ENCODE data around the gene TNFRSF17. TPM values are rescaled to one million over a fixed set of nuclear protein-coding genes. Genes with fewer than 3 reads are reported as not detected.

TNFRSF17 gene
- total RNA-seq = not detected in 2 replicates

DNA sequence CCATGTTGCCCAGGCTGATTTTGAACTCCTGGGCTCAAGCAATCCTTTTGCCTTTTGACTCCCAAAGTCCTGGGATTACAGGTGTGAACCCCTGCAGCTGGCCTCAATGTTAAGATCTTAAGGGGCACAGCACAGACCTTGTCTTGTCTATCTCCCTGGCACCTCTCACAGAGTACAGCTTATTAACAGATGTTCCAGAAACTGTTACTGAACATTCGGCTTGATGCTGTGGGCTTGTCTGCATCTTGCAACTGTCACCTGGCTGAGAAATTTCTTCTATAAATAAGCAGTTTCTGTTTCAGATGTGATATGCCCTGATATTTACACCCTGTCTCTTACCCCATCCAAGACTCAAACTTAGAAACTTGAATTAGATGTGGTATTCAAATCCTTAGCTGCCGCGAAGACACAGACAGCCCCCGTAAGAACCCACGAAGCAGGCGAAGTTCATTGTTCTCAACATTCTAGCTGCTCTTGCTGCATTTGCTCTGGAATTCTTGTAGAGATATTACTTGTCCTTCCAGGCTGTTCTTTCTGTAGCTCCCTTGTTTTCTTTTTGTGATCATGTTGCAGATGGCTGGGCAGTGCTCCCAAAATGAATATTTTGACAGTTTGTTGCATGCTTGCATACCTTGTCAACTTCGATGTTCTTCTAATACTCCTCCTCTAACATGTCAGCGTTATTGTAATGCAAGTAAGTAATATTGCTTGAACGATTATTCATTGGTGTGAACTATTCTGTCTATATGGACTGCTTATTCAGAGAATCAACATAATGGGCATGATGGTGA lies at the start of gene TNFRSF17:
Gene TNFRSF17, plus strand, starts transcription at position 450 of the 791 bp plus-strand sequence. Its CDS starts 115 bp downstream, at position 565.

DNA sequence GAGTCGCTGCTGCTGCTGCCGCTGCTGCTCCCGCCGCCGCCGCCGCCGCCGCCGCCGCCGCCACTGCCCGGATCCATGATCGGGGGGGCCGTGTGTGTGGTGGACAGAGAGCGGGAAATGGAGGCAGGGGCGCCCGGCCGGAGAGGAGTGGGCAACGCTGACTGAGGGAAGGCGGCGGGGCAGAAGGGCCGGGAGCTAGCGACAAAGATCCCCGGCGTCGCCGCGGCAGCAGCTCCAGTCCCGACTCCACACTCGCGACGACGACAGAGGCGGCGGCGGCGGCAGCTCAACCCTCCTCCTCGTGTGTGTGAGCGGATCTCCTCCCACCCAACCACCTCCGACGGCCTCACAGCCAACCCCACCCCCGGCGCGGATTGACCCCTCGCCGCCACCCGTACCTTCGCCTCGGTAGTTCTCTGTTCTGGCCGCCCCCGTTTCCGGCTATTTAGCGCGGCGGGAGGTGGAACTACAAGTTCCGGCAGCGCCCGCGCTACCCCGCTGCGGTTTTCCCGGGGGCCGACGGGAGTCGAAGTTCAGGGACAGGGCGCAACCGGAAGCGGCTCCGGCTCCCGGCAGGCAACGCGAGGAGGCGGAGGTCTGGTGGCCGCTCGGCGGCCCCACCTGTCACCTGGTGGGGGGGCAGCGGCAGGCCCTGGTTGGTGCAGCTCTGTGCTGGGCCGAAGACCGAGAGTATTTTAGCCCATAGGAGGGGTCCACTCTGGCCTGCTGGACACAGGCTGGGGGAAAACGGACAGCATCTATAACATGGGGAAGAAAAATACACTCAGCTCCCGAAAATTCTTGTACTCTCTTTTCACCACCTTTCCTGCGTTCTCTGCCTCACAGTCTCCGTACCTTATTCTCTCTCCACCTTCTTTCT lies 49.1 kb upstream of the TNFRSF17 start, which contains the start of gene GSPT1:
Gene GSPT1, minus strand, starts transcription at position 313 of the 880 bp plus-strand sequence. Its CDS starts 236 bp downstream, at position 77.

DNA sequence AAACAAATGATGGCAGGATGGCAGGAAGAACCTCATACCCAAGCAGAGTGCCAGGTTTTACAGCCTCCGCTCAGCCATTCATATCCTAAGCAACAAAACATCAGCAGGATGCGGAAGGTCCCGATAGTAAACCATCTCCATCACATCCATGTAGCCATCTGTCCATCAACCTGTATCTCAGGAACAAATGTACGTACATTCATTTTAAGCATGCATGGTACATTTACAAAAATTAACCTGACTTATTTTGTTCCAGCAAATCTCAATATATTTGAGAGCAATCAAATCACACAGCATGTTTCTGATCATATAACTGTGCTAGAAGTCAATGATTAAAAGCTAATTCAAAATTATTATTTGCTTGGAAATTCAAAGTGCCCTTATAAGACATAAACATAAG lies 23.1 kb upstream of the TNFRSF17 start, which contains the start of gene NPIPB2:
Gene NPIPB2, minus strand, starts transcription at position 101 of the 400 bp plus-strand sequence. Its CDS starts 0 bp downstream, at position 101.

Other genes with a start within 250 kb of the TNFRSF17 start
- gene TXNDC11, start 222.4 kb upstream of the TNFRSF17 start, total RNA-seq = 25.1 and 34.6 TPM in 2 replicates
- gene ZC3H7A, start 168.0 kb upstream of the TNFRSF17 start, total RNA-seq = 26.4 and 101 TPM in 2 replicates
- gene RSL1D1, start 113.7 kb upstream of the TNFRSF17 start, total RNA-seq = 28.5 and 51.0 TPM in 2 replicates
- 35.8 and 87.2 TPM in 2 replicates for gene GSPT1, start 49.3 kb upstream of the TNFRSF17 start, total RNA-seq
- gene NPIPB2, start 23.2 kb upstream of the TNFRSF17 start, total RNA-seq = 1.5 and 11.3 TPM in 2 replicates
- gene SNX29, start 11.5 kb downstream of the TNFRSF17 start, total RNA-seq = 6.5 and 20.5 TPM in 2 replicates

All from bladder microvascular endothelial cell (primary cell).